Mammary microvascular endothelial cell (primary cell): Measurements from ENCODE around the gene TMPRSS7. TPM values are rescaled to one million over a fixed set of nuclear protein-coding genes. Genes with fewer than 3 reads are reported as not detected.

Experiments
- total RNA-seq: library from RNA; depleted of rRNA; stranded (reverse); fragments of >200 nt; gene quantifications from 2 replicates; pipeline ENCODE4 v1.2.3, GENCODE V29; 2015

The TMPRSS7 gene
- not detected in 2 replicates for total RNA-seq

GRCh38 chr3:112034436-112034835 is at the start of gene TMPRSS7:
Gene TMPRSS7 (plus strand): TSS chr3:112034736. CDS start chr3:112034846, 110 bp downstream.

GRCh38 chr3:111998636-111999483 is 35.7 kb upstream of the TMPRSS7 start, which contains the start of gene TAGLN3:
Gene TAGLN3 (plus strand): TSS chr3:111998922. CDS start chr3:111999423, 501 bp downstream.

GRCh38 chr3:112086076-112086854 is 51.7 kb downstream of the TMPRSS7 start, which contains the start of gene C3orf52:
Gene C3orf52 (plus strand): TSS chr3:112086389. CDS start chr3:112086408, 19 bp downstream.

Other genes starting within 250 kb of the TMPRSS7 start
- 67.3 and 68.1 TPM in 2 replicates for gene PHLDB2, start 175.5 kb upstream of the TMPRSS7 start, total RNA-seq
- 29.4 and 31.8 TPM in 2 replicates for gene ABHD10, start 55.7 kb upstream of the TMPRSS7 start, total RNA-seq
- not detected in 2 replicates for gene TAGLN3, start 35.8 kb upstream of the TMPRSS7 start, total RNA-seq
- 2.1 and 4.0 TPM in 2 replicates for gene C3orf52, start 51.7 kb downstream of the TMPRSS7 start, total RNA-seq
- not detected in 2 replicates for gene GCSAM, start 98.5 kb downstream of the TMPRSS7 start, total RNA-seq